Measurements from ENCODE around the gene PTGR3.
"Not testable (repeated sequence)": the region's sequence is repeated elsewhere in the genome, so short reads cannot be mapped to it uniquely, and the experiment has no call there.

Gene PTGR3

DNA sequence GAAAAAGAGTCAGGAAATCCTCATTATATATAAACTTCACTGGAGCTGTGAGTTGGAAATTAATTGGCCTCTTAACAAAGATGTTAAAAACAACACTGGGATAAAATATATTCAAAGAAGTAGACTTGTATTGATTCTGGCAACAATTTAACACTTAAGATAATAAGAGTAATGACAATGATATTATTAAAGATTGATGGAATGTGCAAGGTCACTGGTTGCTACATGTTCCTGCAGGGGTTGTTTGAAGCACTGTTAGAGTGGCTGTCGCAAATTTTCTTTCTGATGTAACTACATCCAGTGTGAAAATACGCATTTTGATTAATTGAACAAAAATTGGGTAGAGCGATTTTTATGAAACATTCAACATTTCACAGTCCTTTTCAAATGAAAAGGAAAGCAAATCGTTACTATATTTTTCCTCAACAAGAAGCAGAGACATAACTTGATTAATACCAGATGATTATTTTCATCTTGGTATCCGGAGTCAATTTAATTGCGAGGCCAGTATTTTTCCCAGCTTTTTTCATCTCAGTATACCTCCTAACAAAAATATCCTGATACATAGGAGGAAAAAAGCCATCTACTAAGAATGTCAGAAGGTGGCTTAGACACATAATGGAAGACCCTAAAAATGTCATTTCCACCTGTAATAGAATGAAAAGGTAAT, 6.1 kb downstream of the PTGR3 start:
- DNase-seq, result no peak

DNA sequence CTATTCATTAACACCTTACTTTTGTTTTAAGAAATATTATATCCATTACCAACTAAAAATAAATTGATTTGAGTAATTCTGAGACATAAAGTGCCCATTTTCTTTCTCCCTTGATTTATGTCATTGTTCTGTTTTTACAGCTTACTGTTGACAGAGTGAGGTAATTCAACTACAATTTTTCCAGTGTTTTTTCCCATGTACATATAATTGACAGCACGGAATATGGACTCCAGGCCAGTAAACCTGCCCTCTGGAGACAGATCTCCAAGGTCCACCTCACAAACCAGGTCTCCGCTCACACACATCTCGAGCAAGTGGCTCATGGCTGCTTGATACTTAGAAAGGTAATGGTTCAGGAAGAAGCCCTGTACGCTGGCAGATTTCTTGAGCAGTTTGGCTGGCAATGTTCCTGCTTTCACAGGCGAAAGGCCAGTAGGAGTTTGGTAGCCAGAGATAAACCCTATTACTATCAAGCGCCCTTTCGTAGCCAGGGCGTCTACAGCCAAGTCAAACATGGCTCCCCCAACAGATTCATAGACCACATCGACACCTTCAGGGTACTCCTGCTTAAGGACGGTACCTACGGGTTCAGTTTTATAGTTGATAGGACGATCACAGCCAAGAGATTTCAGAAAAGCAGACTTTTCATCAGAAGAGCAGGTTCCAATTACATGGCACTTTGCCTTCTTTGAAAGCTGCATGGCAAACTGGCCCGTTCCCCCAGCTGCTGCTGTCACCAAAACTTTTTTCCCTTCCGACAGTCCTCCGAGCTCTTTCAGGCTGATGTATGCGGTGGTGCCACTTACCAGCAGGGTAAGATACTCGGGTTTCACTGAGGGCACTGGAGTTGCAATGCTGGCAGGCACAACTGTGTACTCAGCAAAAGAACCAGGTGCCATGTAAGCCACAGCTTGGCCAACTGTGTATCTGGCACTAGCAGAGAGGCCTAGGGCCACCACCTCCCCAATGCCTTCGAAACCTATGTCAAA, 7.4 kb downstream of the PTGR3 start:
- no peak for DNase-seq

DNA sequence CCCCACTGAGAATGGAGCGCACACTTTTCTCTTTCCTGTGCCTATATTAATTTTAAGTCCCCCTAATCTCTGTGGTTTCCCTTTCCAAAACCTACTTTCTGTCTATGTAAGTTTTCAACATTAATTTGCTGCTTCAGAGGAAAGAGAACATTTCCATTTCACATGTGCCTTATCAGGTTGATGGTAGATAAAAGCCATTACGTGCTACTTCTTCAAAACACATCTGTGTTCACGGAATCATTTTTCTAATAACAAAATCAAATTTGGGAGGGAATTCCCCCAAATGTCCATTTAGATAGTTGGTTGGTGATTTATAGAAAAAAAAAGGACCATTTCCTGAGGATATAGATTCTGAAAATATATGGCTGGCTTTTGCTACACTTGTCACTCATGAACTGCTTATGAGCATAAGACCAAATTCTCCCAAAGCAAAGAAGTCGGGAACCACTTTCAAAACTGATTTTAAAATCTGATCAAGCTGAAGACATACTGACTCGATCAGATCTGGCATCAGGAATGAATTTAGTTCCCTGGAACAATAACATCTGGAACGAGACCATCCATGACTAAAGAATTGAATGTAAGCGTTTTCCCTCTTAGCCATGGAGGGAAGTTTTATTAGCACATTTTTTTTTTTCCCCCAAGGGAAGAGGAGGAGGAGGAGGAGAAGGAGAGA, 8.2 kb downstream of the PTGR3 start:
- no peak for DNase-seq

DNA sequence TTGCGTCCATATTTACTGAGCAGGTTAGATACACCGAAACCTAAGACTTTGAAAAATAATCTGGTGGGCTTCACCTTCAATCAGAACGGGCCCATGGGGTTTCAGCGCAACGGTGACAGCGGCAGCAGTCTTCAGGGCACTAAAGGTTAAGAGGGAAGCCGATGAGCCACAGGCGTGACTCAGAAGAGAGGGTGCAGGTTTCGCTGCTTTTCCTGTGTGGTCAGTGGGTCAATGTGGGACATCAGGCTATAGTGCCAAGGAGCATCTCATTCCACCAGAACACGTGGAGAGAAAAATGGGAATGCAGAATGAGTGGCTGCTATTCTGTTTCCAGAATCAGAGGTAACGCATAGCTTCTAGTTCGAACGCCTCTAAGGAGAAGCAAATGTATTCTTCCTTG, 8.9 kb downstream of the PTGR3 start:
- no peak for DNase-seq

DNA sequence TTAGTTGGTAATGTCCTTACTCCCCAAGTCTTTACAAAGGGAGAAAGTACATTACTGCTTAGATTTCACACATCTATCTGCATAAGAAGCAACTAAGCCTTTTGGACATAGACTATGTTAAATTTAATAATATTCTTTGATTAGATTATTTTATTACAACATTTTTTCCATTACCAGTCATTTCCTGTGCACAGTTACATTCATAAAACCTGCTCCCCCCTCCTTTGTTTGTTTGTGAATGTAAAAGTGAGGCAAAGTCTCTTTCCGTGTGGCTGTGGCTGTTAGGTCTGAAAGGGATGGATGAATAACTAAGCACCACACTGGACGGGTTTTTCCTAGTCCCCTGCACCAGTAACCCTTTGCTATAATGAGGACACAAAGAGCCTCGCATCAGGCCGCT, 9.6 kb downstream of the PTGR3 start:
- DNase-seq, result no peak

DNA sequence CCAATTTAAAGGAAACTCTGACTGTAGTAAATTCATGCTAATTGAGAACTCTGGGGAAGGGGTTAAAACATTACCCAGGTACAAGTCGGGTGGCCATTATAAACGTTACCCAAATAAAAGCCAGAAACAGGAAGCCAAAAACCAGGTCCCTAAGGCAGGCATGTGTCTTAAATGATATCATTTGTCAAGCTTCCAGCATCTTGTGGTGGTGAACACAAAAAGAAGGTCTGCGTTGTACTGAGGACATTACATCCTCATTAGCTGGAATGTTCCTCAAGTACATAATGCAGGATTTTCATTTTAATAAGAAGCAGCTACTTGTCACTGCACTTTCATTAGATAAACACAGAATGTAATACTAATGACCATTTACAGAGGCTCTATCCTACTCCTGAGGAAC, 10.9 kb downstream of the PTGR3 start:
- no peak for DNase-seq

DNA sequence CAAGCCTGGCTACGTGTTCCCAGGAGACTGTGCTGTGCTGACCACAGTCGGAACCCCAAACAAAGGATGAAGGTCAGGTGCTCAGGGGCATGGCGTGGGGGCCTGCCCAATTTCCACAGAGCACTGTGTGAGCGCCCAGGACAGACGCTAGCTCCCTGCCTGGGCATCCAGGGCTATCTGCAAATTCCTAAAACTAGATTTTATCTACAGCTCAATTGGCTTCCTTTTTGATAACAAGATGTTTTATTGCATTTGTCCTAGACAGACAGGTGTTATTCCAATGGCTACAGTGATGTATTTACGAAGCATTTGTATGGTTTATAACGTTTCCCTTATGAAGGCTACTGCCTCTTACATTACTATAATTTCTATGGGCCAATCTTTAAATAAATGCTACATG, 16.0 kb downstream of the PTGR3 start:
- DNase-seq, result no peak

DNA sequence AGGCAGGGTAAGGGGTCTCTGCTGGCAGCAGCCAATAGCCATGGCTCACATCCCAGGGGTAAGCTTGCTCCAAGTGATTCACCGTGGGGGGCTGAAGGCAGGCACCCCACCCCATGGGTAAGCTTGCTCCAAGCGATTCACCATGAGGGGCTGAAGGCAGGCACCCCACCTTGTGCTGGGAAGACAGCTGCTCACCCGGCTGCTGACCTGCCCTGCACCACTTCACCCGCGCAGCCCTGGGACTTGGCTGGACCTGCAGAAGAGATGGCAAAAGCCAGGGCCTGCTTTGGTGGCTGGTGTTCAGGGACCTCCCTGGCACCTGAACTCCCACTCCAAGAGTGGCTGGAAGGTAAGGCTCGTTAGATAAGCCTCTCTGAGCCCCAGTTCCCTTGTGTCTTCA, 19.2 kb downstream of the PTGR3 start:
- no peak for DNase-seq

DNA sequence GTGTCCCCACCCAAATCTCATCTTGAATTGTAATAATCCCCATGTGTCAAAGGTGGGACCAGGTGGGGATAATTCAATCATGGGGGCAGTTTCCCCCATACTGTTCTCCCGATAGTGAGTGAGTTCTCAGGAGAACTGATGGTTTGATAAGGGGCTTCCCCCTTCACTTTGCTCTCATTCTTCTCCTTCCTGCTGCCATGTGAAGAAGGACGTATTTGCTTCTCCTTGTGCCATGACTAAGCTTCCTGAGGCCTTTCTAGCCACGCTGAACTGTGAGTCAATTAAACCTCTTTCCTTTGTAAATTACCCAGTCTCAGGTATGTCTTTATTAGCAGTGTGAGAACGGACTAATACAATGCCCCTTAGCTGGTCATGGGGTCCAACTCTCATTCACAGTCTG, 21.2 kb downstream of the PTGR3 start:
- not testable (repeated sequence) for DNase-seq

DNA sequence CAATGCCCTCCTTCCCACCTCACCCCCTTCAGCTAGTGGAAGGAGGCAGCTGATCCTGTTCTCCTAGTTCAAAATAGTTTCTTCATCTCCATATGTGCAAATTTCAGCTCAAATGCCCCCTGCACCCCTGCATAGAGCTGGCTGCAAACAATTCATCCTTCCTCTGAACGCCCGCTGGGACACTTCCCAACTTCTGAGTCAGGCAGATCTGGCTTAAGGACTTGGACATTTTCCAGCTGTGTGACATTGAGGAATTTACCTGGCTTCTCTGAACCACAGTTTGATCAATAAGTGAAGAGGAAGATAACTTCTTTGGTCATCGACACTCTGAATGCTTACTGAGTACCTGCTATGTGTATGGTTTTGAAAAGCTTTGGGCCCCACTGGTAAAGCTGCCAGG, 23.5 kb downstream of the PTGR3 start:
- no peak for DNase-seq

DNA sequence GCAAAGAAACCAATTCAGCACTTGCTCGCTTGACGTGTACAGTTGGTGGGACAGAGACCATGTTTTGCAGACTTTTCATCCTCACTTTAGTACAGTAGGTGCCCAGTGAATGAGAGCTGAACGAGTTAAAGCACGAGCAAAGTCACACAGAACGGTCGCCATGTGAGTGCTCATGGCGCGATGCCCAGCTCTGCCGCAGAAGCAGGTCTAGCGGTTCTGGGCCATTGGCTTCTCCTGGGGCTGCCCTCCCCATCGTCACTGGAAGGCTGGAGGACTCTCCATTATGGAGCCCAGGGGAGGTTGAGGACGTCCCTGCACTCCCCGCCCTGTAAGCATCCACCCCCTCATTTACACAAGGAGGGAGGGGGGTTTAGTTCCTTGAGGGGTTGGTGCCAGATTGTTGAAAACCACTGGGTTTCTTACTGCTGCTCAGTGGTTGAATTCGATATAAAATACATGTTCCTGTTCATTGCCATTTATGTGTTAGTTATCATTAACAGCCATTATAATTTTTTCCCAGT, 24.9 kb downstream of the PTGR3 start:
- DNase-seq, result no peak

DNA sequence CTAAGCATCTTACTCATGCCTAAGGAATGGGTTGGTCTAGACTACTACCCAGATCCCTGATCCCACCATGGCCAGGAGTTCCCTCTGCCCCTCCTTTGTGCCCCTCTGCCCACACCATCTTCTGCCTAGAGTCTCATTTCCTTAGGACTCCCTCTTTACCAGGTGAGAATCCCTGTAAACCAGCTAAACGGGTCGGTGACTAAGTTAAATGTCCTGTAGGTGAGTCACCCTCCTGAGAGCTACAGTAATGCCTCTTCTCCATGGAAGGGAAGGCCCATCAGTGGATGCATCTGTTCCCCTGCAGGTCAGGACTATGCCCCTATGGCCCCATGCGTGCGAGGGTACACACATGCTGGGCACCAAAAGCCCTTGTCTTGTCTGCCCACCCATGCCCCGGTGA, 25.4 kb downstream of the PTGR3 start:
- DNase-seq, result peak; percentile 18

DNA sequence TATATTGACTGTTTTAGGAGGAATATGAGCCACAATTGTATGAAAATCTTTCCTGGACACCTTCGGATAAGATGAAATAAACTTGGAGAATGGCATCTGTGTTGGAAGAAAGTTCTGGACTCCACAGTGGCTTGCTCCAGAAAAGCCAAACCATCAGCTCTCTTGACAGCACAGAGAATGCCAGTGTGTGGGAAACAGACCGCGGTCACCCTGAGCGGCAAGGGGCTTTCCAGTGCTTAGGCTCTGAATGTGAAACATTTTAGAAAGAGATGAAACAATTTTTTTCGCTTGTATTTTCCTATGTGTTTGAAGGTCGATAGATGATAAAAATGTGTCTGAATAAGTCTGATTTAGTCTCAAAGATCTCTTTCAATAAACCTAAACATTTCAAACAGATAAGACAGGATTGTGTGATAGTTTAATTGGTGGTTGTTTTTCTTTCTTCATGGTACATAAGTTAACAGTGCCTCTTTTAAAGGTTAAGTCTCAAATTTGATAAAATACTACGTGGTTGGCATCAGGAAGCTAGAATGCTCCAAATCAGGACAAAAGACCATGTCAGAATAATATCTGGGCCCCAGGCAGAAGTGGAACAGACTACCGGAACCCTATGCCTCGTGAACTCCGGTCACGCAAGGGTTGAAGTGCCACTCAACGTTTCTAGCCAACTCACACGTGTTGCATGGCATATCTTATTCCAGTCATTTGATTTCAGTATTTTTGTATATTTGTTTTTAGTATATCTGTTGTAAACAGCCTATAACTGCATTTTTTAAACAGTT, 28.9 kb downstream of the PTGR3 start:
- no peak for DNase-seq

DNA sequence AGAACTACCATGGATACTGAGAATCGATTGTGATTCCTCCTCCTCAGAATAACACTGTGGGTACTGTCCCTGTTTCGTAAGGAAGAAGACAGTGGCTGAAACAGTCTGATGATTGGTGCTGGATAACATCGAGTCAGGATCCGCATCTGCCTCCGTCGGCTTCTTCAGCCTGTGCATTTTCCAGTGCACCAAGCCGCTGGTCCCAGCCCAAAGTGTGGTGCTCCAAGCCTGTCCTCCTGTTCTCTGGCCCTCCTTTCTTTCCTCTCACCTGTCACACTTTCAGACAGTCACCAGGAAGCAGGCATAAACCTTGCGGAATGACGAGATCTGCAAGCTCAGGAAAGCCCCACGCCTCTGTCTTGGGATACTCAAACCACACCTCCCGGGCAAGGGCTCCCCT, 30.6 kb downstream of the PTGR3 start:
- DNase-seq, result no peak

DNA sequence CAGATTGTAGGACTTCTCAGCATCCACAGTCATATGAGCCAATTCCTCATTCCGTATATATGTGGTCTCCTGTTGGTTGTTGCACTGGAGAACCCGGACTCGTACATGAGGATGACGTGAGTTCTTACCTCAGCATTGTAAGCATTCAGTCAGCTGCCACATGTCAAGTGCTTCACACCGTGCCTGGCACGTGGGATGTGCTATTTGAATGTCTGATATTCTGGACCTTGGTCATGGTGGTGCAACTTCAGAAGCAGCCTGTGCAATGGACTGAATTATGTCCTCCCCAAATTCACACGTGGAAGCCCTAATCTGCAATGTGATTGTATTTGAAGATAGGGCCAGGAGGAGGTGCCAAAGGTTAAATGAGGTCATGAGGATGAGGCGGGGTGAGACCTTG, 32.1 kb downstream of the PTGR3 start:
- no peak for DNase-seq

DNA sequence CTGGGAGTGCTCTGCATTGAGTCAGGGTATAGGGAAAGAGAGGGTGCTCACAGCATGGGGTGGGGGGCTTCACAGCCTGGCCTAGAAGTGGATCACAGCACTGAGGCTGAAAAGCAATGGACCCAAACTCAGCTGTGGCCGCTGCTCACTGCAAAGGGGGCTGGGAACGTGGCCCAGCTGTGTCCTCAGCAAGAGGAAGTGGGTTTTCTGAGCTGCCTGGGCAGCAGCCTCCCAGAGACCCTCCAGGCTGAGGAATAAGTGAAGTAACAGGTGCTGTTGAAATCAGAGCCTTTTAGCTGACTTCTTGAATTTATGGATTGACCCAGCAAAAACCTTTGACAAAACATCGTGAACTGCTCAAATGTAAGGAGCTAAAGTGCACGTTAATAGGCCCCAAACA, 35.2 kb downstream of the PTGR3 start:
- no peak for DNase-seq

DNA sequence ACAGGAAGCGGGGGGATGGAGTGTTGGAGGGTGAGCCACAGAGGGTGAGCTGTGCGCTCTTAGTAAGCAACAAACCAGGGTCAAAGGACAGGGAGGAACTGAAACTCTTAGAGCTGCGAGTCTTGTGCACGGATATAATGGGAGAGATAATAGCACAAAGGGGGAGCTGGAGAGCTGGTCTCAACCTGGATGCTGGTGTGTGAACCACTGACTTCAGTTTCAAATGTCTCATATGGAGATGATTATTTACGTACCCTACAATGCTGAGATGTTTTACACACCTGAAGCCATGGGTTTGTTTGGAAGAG, 35.9 kb downstream of the PTGR3 start:
- DNase-seq, result no peak

DNA sequence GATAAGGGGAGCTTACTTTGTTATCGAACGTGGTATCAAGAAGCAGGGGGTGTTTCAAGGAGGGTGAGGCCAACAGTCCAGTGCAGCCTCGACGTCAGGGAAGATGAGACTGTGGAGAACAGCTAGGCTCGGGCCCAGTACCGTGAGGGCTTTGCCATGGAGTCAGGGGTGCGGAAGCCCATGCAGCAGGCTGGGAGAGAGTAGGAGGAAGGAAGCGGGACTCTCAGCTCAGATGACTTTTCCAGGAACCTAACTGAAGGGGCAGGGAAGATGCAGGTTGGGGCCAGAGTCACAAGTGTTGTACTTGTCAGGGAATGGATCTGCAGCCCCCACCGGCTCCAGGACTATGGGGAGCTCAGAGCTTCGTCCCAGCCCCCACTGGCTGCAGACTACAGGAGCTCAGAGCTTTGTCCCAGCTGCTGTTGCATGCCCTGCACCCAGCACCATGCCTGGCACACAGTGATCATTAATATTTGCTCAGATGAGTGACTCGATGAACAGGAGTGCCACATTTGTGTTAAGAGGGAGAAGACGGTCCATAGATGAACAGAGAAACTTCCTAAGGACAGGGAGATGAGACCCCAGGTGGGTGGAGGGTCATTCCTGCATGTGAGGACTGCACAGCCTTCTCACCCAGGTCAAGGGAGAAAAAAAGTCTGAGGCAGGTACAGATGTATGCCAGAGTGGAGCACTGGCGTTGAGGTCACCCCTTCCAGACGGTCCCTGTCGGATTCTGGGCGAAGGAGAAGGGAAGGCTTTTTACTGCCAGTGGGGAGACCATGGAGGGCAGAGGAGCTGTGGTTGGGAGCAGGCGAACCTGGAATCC, 36.4 kb downstream of the PTGR3 start:
- DNase-seq, result no peak

DNA sequence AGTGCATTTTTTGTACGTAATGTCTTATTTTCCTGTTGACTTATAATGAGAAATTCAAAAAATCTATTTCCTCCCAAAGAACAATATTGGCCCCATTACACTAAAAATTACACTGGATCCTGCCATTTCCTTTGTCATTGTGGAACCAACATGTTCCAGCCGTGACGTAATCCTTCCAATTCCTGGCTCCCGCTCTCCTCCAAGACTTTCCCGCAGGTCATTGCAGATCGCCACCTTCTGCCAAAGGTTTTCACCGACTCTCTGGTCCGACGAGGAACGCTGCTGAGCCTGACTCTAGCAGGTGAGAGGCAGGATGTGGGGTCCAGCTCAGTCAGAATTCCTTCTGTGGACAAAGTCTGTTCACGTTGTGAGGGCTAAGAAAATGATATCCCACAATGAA, 38.0 kb downstream of the PTGR3 start:
- DNase-seq, result no peak

DNA sequence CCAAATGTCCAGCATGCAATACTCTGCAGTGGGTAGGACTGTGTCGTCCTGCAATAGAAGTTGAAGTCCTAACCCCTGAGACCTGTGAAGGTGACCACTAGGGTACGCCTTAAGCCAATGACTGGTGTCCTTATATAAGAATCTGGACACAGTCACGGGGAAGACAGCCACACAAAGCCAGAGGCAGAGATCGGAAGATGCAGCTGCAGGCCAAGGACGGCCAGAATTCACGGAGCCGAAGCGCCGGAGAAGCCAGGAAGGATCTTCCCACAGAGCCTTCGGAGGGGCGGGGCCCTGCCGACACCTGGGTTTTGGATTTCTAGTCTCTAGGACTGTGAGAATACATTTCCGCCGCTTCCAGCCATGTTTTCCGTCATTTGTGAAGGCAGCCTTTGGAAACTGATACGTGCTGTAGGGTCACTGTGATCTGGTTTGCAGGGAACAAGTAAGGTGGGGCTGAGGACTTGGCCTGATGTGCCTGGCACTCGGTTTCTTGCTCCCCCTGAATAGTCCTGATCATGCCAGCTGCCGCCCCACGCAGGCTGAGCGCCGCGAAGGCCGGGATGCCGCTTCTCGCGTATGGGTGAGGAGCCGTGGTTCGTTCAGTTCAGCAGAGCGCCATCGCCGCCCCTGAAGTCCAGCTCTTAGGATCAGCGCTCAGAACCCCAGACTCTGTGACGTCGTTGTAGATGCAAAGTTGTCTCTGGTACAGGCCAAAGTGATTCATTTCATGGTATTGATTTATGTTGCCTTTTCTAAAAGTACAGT, 38.7 kb downstream of the PTGR3 start:
- DNase-seq, result no peak

DNA sequence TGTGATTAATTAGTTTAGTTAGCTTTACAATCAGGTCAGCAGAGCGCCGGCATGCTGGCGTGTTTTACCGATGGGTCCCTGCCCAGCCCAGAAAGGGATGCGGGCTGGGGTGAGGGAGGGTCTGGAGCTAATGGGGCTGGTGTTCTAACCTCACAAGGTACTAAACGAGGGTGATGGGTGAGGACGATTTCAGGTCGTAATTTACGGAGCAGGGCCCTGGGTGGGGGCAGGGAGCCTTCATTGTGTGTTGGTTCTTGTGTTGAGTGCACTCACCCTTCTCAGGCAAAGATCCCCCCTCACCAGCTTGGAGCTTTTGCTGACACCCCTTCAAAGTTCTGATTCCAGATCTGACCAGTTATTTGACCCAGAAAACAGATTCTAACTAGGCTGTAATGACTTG, 39.5 kb downstream of the PTGR3 start:
- no peak for DNase-seq
